HG02981 (cell line): ENCODE results near the gene CD38.
"Not testable (repeated sequence)": the region's sequence is repeated elsewhere in the genome, so short reads cannot be mapped to it uniquely, and the experiment has no call there.

ENCODE experiments used
- ATAC-seq: cut with Tn5 transposase; IDR thresholded peaks from one replicate; pipeline ENCODE4 v1.9.1; 2021; ENCODE audit warnings: mild to moderate bottlenecking, moderate library complexity; ENCODE audit not compliant: unreplicated experiment

Gene CD38

DNA sequence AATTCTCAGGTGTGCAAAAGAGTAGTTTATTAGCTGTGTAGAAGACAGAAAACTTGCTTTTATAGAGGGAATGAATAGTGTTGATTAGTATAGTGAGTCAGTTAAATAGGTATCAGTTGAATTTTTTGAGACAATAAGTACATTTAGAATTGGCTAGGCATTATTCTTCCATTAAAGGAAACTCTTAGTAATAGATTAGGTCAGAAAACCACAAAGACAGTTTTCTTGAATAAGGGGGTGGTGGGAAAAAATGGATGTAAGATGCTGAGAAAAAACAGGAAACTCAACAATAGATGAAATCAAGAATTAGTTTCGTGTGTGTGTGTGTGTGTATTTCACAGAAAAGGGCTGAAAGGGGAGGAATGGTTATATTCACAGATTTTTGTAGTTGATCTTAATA lies 16.8 kb downstream of the CD38 start:
- ATAC-seq, result no peak

DNA sequence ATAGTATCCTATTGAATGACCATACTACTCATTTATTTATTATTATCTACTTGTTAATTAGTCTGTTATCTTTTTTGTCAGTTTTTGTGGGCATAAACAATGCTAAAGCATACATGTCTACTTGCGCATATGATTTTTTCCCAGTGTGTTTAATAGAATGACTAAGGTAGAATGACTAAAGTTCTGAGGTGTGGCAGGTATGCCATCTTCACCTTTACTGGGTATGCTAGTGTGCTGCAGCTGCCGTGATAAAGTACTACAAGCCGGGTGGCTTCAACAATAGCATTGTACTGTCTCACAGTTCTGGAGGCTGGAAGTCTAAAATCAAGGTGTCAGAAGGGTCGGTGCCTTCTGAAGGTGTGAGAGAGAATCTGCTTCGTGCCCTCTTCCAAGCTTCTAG lies 19.2 kb downstream of the CD38 start:
- no peak for ATAC-seq

DNA sequence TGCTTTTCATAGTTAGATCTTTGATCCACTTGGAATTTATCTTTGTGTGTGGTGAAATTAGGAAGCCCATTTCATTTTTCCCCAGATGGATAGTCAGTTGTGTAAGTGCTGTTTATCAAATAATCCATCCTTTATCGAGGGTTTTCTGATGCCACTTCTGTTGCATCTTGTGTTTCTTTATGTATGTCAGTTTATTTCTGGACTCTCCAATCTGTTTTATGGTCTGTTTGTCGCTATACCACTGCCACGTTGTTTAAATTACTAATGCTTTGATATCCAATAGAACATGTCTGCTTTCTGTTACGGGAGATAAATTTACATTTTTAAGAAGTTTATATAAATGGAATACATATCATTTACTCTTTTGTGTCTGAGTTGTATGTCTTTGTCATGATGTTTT lies 21.0 kb downstream of the CD38 start:
- ATAC-seq, result no peak

DNA sequence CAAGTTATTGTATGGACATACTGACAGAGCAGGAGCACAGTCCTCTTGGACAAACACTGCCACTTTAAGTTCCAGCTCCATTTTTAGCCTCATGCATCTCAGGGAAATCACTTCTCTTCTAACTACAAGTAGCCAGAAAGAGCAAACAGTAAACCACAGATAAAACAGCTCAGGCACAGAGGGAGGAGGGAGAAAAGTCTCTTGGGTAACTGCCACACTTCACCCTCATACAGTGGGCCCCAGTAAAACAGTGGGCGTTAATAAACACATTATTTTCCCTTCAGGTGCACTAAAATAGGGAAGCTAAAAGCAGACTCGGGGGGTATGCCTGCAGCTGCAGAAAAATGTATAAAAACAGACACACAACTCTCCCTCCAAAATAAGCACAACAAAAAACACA lies 21.6 kb downstream of the CD38 start:
- ATAC-seq, result no peak

DNA sequence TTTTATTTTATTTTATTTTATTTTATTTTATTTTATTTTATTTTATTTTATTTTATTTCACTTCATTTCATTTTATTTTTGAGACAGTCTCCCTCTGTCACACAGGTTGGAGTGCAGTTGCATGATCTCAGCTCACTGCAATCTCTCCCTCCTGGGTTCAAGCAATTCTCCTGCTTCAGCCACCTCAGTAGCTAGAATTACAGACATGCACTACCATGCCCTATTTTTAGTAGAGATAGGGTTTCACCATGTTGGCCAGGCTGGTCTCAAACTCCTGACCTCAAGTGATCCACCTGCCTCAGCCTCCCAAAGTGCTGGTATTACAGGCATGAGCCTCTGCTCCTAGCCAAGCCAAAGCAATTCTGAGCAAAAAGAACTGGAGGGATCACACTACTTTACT lies 24.4 kb downstream of the CD38 start:
- ATAC-seq, result not testable (repeated sequence)

DNA sequence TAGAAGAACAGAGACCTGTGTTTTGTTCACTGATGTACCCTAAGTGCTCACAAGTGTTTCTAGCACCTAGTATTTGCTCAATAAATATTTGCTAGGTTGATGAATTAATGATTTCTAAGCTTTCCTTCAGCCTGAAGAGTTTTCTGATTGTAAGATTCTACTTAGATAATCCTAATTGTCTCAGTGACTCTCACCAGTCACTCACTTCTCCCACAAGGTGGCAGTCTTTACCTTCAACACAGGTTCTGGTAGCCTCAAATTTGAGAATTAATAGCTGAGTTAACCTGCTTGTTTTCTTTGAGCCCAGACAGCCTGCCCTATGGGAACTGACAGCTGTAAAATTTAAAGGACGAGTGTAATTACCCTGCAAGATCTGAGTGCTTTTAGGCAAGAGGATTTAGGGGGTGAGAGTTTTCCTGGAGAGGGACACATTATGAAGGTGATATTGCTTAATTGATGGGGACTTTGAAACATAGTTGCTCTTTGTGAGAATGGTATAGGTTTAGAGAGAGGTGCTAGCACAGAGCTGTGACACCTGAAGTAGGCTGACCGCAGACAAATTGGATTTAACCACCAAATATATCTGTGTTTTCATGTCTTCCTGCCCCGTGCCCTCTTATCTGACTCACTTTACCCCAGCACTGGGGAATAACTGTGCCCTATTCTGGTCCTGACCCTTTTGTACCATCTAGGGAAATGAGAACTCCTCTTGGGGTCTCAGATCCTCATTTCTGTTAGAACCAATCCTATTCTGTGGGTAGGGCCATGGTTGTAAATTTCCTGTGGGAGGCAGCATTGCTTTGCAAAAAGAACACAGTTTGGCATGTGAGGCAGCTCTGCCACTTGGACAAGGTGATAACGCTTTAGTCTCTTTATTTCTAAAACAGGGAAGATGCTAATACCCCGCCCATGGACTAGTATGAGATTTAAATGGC lies 27.7 kb downstream of the CD38 start:
- ATAC-seq, result peak; percentile 39

DNA sequence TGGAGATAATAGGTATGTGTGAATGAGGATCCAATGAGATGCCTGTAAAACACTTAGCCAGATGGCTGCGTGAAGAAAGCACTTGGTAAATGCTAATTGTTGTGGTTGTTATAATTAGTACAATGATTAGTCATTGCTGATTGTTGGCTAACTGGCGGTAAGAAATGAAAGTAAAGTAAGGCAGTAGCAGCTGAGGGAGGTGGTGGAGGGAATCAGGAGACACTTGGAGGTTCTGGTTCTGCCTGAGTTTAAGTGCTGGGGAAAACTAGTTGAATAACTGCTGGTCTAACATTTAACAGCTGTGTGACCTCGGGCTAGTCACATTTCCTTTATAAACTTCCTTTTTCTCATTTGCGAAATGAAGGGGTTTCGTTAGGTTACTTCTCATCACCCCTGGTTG lies 30.9 kb downstream of the CD38 start:
- peak; percentile 86 for ATAC-seq

DNA sequence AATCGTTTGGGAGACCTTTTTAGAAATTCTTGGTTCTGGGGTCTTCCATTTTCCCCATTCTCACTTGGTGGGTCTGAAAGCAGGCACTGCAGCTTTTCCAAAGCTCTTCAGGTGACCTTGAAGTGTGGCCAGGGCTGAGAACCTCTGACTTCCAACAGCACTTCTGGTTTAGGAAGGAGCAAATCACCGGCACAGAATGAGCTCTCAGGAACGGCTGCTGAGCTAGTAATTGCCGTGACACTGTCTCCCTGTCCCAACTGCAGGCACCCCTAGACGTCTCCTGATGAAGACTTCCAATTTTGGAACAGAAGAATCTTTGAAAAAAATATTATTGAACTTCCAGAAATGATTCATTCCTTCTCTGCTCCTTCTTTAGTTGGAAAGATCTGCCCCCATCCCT lies 31.3 kb downstream of the CD38 start:
- no peak for ATAC-seq

DNA sequence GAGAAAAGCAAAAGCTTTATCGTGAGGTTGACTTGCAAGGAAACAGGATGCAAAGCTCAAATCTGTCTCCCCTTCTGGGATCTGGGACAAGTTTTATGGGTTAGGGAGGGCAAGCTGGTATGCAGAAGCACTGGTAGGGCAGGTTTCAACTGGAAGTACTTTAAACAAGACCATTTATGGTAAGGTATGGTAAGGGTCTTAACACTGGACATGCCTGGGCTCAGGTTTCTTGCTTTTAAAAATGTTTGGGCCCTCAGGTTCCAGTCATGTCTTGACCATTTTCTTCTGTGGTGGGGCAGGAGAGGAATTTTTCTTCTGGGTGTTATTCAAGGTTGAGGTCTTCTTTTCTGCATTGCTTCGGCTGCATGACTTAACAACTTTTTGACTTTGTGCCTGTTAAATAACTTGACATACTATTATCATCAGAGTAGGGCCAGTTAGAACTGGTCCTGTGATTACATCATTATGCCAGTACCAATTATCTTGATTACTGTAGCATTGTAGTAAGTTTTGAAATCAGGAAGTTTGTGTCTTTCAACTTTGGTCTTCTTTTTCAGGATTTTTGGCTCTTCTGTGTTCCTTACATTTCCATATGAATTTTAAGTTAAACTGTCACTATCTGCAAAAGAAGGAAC lies 33.7 kb downstream of the CD38 start:
- ATAC-seq, result no peak

DNA sequence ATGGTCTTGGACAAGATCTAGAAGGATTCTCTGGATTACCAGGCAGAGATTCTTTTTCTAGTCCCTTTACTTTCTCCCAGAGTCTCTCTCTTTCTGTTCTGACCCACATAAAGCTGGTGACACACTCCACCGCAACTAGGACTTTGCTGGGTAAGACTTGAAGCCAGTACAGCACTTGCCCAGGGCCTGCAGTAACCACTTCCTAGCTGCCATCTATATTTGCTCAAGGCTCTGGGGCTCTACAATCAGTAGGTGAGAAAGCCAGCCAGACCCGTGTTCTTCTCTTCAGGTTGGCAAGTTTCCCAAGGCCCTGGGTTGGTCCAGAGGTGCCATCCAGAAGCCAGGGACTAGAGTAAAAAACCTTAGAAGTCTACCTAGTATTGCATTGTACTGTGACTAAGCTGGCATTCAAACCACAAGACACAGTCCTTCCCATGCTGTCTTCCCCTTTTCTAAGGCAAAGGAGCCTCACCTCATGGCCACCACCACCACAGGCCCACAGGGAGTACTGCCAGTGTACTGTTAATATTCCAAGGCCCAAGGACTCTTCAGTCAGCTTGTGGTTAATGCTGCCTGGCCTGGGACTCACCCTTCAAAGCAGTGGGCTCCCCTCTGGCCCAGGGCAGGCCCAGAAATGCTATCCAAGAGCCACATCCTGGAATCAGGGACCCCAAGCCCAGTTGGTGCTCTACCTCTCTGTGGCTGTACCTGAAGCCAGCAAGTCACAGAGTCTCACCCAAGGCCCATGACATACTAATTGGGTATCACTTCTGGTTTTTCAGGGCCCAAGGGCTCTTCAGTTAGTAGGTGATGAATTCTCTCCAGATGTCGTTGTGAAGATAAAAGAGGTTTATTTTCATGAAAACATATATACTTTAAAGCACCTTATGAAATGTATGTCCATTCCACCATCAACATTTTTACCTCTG lies 54.7 kb downstream of the CD38 start:
- ATAC-seq, result peak; percentile 48

DNA sequence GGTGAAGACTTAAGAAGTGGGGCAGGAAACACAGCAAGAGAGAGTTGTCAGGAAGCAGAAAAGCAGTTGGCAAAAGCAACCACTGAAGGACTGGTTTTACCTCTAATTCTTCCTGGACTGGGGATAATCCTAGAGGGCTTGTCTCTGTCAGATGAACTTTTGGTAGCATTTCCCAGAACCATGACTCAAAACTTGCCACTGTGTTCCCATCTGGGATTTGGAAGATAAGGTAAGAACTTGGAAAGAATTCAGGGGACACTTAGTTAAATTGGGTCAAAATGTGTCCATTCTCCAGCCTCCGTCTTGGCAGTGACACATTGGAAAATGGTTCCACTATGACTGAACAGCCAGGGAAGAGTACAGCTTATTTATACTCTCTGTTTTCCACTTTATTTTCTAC lies 55.7 kb downstream of the CD38 start:
- no peak for ATAC-seq

DNA sequence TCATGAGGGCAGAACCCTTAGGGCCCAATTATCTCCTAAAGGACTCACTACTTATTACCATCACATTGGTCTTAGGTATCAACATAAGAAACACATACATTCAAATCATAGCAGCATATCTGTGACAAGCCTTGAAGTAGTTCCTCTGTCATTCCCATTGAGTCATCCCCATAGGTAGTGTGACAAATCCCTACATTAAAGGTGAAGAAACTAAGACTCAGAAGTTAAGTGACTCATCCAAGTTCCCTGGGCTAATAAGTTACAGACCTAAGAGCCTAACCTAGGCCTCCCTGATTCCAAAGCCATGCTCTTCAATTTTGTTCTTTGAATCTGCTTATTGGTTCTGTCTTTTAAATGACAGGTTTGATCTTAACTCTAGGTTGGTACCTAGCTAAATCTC lies 58.2 kb downstream of the CD38 start:
- ATAC-seq, result peak; percentile 68

DNA sequence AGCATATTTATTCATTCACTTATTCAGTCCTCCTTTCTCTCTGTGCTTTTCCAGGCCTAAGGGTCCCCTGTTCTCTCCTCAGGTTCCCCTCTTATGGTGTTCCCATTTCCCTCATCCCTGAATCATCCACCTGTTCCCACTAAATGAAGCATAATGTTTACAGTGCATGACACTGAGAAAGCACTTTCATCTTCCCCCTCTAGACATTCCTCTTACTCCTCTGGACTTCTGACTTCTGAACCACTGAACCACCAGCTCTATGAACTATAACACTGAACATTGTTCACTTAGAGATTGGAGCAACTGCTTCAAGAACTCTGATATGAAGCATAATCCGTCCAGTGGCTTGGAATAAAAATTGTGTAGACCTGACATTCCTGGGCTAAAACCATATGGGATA lies 59.5 kb downstream of the CD38 start:
- no peak for ATAC-seq

DNA sequence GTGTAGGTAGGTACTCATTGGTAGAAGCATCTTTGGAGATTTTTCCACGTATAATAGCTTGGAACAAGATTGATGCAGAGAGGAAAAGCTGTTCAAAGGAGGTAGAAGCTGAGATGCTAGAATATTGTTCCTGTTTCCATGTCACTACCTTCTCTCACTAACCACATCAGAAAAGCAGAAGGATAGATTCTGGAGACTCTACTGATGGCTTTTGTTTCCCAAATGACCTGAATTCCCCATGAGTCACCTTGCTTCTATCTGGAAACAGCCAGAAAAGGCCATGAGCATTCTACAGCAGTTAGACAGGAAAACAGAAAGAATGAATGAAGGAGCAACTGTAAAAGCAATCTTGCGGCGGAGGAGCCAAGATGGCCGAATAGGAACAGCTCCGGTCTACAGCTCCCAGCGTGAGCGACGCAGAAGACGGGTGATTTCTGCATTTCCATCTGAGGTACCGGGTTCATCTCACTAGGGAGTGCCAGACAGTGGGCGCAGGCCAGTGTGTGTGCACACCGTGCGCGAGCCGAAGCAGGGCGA lies 63.1 kb downstream of the CD38 start:
- ATAC-seq, result not testable (repeated sequence)

DNA sequence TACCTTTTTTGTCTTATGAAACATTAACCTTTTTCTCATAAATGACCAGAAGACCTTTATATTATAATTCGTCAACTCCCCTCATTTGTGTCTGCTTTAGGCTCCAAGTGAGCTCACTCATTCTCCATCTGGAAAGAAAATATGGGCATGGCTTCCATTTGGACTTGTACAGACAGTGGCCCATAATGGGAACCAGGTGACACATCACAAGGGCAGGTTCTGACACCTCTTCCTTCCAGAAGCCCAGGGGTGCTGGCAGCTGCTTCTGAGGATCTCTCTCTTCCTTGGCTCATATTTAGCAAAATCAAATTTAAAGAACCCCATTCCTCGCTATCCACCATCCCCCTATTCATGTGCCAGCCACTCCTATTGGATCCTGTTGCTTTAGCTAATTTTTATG lies 69.6 kb downstream of the CD38 start:
- no peak for ATAC-seq

DNA sequence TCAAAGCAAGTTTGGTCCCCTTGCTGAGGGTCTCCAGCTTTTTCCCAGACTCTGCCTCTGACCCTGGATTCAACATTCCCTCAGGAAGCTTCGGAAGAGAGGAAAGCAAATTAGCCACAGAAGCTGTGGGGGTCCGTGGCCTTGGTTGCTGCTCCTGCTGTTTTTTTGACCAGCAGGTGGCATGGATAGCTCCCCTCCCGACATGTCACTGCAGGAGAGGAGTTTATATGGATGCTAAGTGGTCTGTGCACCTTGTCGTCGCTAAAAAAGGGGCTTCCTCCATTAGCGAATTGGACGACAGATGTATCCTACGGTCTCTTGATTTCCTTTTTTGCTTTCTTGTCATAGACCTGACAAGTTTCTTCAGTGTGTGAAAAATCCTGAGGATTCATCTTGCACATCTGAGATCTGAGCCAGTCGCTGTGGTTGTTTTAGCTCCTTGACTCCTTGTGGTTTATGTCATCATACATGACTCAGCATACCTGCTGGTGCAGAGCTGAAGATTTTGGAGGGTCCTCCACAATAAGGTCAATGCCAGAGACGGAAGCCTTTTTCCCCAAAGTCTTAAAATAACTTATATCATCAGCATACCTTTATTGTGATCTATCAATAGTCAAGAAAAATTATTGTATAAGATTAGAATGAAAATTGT lies 70.2 kb downstream of the CD38 start:
- no peak for ATAC-seq

DNA sequence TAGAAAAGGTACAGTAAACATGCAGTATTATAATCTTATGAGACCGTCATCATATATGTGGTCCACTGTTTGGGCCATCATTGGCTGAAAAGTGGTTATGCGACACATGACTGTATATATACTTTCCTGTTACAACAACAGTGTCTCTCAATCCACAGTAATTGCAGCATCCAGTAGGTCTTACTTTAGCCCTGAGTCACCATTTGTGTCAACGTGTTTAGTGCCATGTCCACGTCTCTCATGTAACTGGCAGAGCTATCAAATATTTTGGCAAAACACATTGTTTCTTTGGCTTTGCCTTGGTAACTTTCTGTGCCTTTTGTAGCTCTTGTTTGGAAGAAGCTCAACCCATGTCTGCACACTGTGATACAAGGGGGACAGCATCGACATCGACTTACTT lies 73.8 kb downstream of the CD38 start:
- no peak for ATAC-seq

DNA sequence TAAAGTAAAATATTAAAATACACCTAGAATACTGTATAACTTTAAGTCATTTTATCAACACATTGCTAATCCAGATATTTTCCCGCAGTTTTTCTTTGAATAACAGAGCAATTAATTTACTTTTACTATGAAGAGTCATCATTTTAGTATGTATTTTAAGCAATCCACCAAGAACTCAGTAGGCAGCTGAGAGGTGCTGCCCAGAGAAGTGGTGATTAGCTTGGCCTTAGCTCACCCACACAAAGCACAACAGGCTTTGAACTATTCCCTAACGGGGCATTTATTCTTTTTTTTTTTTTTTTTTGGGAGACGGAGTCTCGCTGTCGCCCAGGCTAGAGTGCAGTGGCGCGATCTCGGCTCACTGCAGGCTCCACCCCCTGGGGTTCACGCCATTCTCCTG lies 74.4 kb downstream of the CD38 start:
- no peak for ATAC-seq

DNA sequence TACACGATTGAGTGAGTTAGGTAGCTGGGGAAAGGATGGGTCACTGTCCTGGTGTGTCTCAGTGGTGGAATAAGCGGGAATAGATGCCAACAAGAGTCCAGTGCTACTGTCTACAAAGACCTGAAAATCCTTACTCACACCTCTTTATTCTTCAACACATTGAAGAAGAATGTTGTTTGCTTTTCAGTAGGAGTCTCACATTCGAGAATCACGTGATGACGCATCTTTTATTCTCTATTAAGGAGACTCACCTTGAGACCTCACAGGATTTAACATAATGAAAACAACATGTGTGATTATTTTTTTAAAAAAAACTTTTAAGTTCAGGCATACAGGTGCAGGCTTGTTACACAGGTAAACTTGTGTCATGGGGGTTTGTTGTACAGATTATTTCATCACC lies 75.2 kb downstream of the CD38 start:
- ATAC-seq, result no peak

DNA sequence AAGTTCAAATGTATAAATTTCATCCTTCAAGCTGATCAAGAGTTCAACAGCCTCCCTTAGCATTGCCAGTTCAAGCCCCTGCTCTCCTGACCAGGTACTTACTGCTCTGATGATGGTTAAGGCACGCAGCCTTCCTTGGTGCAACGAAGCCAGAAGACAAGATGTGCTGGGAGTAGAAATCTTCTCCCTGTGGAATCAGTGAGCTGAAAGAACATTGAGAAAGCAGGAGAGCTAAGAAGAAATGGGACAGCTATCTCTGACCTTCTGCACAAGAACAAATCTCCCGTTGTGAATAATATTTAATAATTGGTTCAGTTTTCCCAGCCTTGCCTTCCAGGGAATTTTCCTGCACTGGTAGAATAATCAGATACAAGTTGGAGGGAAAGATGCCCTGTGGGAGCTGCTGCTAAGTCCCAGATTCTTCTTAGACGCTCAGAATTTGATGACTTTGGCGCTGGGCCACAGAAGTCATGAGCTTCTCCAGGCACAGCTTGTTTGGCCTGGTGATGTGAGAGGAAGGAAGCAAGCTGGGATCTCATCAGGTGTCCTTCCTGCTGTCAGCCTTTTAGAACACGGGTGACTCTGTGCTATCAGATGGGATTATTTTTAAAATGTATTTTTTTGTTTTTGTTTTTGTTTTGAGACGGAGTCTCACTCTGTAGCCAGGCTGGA lies 77.8 kb downstream of the CD38 start:
- ATAC-seq, result no peak
